B cell (primary cell): ENCODE measurements around the gene OR2W1.

ENCODE experiments used
- EZH2 ChIP-seq: IDR thresholded peaks from 2 replicates; pipeline ENCODE4 v1.6.1; 2012; ENCODE audit warnings: borderline replicate concordance, low read depth, mild to moderate bottlenecking, moderate library complexity, low read length; ENCODE audit not compliant: insufficient read depth, poor library complexity, severe bottlenecking
- TF ChIP-seq, protein P1 (sequence below): fragments of 200-600 bp; IDR thresholded peaks from one replicate; pipeline ENCODE4 v1.8.0; 2022; ENCODE audit warnings: antibody characterized with exemption, mild to moderate bottlenecking

DNA sequence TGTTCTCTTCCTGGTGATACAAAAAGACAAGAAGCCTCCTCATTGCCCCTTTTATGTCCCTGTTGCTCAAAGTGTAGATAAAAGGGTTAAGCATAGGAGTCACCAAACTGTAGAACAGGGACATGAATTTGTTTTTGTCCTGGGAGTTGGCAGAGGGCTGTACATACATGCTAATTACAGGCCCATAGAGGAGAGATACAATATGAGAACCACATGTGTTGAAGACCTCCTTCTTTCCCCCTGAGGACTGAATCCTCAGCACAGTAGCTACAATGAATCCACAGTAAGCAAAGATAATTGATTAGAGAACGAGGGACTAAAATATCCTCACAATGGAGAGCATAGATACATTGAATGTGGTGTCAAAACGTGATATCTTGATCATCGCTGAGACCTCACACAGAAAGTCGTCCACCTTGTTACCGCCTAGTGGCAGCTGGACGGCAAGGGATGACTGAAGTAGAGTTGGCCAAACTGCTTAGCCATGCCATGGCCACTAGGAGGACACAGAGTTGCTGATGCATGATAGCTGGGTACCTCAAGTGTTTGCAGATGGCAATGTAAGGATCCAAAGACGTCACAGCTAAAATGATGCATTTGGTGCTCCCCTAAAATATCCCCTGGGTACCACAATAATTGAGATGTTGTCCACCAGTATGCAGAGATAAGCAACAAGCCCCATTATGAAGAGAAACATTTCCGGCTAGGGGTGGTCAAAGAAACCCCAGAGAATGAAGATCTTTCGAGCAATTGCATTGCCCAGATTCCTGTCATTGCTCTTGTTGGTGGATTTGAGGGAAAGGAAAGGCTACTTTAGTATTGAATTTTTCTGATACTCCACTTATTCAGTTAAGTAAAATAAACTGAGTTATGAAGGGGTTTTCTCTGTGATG, 27.1 kb upstream of the OR2W1 start:
- TF ChIP-seq, protein P1, sequence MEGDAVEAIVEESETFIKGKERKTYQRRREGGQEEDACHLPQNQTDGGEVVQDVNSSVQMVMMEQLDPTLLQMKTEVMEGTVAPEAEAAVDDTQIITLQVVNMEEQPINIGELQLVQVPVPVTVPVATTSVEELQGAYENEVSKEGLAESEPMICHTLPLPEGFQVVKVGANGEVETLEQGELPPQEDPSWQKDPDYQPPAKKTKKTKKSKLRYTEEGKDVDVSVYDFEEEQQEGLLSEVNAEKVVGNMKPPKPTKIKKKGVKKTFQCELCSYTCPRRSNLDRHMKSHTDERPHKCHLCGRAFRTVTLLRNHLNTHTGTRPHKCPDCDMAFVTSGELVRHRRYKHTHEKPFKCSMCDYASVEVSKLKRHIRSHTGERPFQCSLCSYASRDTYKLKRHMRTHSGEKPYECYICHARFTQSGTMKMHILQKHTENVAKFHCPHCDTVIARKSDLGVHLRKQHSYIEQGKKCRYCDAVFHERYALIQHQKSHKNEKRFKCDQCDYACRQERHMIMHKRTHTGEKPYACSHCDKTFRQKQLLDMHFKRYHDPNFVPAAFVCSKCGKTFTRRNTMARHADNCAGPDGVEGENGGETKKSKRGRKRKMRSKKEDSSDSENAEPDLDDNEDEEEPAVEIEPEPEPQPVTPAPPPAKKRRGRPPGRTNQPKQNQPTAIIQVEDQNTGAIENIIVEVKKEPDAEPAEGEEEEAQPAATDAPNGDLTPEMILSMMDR: peak; percentile 40
- no peak for TF ChIP-seq EZH2
